GM19463 (cell line): ENCODE results near the gene MIEN1.
"Not testable (repeated sequence)": the region's sequence is repeated elsewhere in the genome, so short reads cannot be mapped to it uniquely, and the experiment has no call there.

ENCODE experiments used
- ATAC-seq: cut with Tn5 transposase; IDR thresholded peaks from one replicate; pipeline ENCODE4 v1.9.1; 2021; ENCODE audit warnings: mild to moderate bottlenecking, moderate library complexity; ENCODE audit not compliant: unreplicated experiment

The MIEN1 gene

GRCh38 chr17:39742126-39742855 lies 12.0 kb upstream of the MIEN1 start:
- ATAC-seq: no peak

- no peak for ATAC-seq
These were observed 10.2 kb upstream of the MIEN1 start for GRCh38 chr17:39740357-39741111.

- no peak for ATAC-seq
These were observed 9.6 kb upstream of the MIEN1 start for GRCh38 chr17:39739885-39740356.

GRCh38 chr17:39738983-39739884 lies 8.9 kb upstream of the MIEN1 start:
- no peak for ATAC-seq

- ATAC-seq: no peak
These were observed 8.2 kb upstream of the MIEN1 start for GRCh38 chr17:39738568-39738901.

GRCh38 chr17:39737760-39738567 lies 7.6 kb upstream of the MIEN1 start, which contains the start of gene GRB7:
Gene GRB7 (plus strand): TSS chr17:39737938. CDS start chr17:39742302, 4,364 bp downstream.
- ATAC-seq: no peak

GRCh38 chr17:39737206-39737759 lies 7.0 kb upstream of the MIEN1 start:
- no peak for ATAC-seq

GRCh38 chr17:39736319-39737165 lies 6.2 kb upstream of the MIEN1 start:
- no peak for ATAC-seq

- no peak for ATAC-seq
These were observed 5.5 kb upstream of the MIEN1 start for GRCh38 chr17:39735882-39736281.

- no peak for ATAC-seq
These were observed 2.3 kb upstream of the MIEN1 start for GRCh38 chr17:39732586-39732985.

GRCh38 chr17:39729280-39729851 lies 966 bp downstream of the MIEN1 start:
- no peak for ATAC-seq

- no peak for ATAC-seq
These were observed 2.8 kb downstream of the MIEN1 start for GRCh38 chr17:39727556-39727955.

GRCh38 chr17:39726617-39727016 lies 3.7 kb downstream of the MIEN1 start:
- no peak for ATAC-seq

- not testable (repeated sequence) for ATAC-seq
These were observed 4.4 kb downstream of the MIEN1 start for GRCh38 chr17:39725923-39726322.

- ATAC-seq: no peak
These were observed 5.6 kb downstream of the MIEN1 start for GRCh38 chr17:39724731-39725130.

GRCh38 chr17:39722965-39723848 lies 7.1 kb downstream of the MIEN1 start:
- no peak for ATAC-seq

GRCh38 chr17:39722104-39722503 lies 8.2 kb downstream of the MIEN1 start:
- no peak for ATAC-seq
